Cardiac muscle cell (in vitro differentiated cells and primary cell): ENCODE results near the gene LCA5L. TPM values are rescaled to one million over a fixed set of nuclear protein-coding genes. Genes with fewer than 3 reads are reported as not detected.

Experiments used
- DNase-seq, 2 donors: peaks; one replicate each; pipeline versions ENCODE4 v3.0.0 to v3.0.0-alpha.2; 2010 to 2017; ENCODE audit warnings: low read depth in 1 of 2, low spot score in 1 of 2
- H3K27ac ChIP-seq: fragments of 200-600 bp; sonication (generic); 2 replicates; pipeline ENCODE4 v1.5.1; 2016
- H3K27me3 ChIP-seq: fragments of 200-600 bp; sonication (generic); 2 replicates; pipeline ENCODE4 v1.6.0; 2016; ENCODE audit warnings: control low read depth
- H3K36me3 ChIP-seq: fragments of 200-600 bp; sonication (generic); 2 replicates; pipeline ENCODE4 v1.5.1; 2016; ENCODE audit warnings: control low read depth
- H3K4me1 ChIP-seq: fragments of 200-600 bp; sonication (generic); 2 replicates; pipeline ENCODE4 v1.8.1; 2017; ENCODE audit warnings: low read depth, mild to moderate bottlenecking, mixed run types
- H3K4me3 ChIP-seq: fragments of 200-600 bp; sonication (generic); 2 replicates; pipeline ENCODE4 v1.5.1; 2016; ENCODE audit warnings: mild to moderate bottlenecking
- H3K9me3 ChIP-seq: fragments of 200-600 bp; sonication (generic); 2 replicates; pipeline ENCODE4 v1.5.1; 2017; ENCODE audit warnings: low read depth, mild to moderate bottlenecking, control low read depth
- polyA plus RNA-seq: library from polyadenylated mRNA; unstranded; fragments of >200 nt; fragmentation: Nextera tagmentation; extraction: Ambion mirVana; gene quantifications from 2 replicates; pipeline ENCODE4 v1.2.1, GENCODE V29; 2016
- total RNA-seq: library from RNA; depleted of rRNA; stranded (reverse); fragments of >200 nt; gene quantifications from 2 replicates; pipeline ENCODE4 v1.2.3, GENCODE V29; 2016
- TF ChIP-seq, protein P1 (sequence below): IDR thresholded peaks from 2 replicates; pipeline ENCODE4 v1.5.1; 2012; ENCODE audit warnings: low read depth, mild to moderate bottlenecking, low read length

LCA5L gene
- total and polyA plus RNA-seq, 2 experiments from 2014 or later = 2.9 to 5.0 TPM

DNA sequence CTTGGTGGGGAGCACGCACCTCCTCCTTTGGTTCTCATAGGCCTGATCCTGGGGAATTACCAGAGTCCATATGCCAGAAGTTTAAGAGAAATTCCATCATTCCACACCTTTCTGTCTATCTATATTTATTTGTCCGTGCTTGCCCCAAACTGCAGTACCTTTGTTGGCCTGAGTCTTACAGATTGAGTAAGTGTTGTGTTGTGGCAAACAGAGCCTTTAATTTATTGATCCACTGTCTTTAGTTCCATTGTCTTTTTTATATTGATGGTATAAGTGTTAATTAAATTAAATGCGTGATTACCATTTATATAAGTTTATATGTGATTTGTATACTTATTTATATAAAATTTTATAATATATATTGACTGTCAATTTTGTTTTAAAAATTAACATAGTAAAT is 11.1 kb upstream of the LCA5L start:
- Histone ChIP-seq H3K36me3 (no peaks in the 10 kb centered on the region), H3K4me1 (peaks cover 46% of the 10 kb centered on the region), H3K9me3 (no peaks in the 10 kb centered on the region), H3K4me3 (no peak overlapping the region), H3K27me3 (no peaks in the 10 kb centered on the region), H3K27ac (peak overlapping the region; percentile 98)
- DNase-seq = no peak
- TF ChIP-seq, protein P1, sequence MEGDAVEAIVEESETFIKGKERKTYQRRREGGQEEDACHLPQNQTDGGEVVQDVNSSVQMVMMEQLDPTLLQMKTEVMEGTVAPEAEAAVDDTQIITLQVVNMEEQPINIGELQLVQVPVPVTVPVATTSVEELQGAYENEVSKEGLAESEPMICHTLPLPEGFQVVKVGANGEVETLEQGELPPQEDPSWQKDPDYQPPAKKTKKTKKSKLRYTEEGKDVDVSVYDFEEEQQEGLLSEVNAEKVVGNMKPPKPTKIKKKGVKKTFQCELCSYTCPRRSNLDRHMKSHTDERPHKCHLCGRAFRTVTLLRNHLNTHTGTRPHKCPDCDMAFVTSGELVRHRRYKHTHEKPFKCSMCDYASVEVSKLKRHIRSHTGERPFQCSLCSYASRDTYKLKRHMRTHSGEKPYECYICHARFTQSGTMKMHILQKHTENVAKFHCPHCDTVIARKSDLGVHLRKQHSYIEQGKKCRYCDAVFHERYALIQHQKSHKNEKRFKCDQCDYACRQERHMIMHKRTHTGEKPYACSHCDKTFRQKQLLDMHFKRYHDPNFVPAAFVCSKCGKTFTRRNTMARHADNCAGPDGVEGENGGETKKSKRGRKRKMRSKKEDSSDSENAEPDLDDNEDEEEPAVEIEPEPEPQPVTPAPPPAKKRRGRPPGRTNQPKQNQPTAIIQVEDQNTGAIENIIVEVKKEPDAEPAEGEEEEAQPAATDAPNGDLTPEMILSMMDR = no peak

DNA sequence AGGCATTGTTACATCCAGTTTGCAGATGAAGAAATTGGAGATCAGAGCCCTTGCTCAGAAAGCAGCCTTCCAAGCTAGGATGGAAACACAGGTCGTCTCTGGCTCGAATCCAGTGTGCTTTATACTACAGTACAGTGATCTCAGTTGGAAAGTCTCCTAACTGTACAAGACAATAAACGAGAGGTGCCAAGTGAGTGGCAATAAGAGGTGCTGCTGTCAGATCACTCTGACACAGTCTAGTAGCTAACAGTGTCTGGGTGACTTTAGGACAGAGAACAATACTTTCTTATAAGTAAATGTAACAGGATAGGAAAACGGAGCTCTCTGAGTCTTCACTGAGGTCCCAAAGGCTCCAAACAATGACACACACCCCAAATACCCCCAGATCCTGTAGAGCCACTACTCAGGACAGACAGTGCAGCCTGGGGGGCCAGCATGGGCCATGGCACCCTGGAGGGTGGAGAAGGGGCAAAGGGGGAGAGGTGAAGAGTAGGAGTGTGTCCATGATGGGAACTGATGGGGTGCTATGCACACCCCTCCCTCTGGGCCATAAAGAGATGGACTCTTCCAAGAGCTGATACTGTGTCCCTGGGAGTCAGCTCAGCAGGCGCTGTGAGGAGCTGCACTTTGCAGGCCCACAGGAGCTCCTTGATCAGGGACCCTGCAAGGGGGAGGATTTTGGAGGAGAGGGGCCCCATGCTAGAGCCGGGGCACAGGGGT is 9.5 kb upstream of the LCA5L start:
- Histone ChIP-seq H3K27ac (peak overlapping the region; percentile 98), H3K36me3 (no peaks in the 10 kb centered on the region), H3K4me1 (peaks cover 60% of the 10 kb centered on the region), H3K9me3 (no peaks in the 10 kb centered on the region), H3K27me3 (no peaks in the 10 kb centered on the region), H3K4me3 (no peak overlapping the region)
- TF ChIP-seq, protein P1 = no peak
- DNase-seq = no peak

DNA sequence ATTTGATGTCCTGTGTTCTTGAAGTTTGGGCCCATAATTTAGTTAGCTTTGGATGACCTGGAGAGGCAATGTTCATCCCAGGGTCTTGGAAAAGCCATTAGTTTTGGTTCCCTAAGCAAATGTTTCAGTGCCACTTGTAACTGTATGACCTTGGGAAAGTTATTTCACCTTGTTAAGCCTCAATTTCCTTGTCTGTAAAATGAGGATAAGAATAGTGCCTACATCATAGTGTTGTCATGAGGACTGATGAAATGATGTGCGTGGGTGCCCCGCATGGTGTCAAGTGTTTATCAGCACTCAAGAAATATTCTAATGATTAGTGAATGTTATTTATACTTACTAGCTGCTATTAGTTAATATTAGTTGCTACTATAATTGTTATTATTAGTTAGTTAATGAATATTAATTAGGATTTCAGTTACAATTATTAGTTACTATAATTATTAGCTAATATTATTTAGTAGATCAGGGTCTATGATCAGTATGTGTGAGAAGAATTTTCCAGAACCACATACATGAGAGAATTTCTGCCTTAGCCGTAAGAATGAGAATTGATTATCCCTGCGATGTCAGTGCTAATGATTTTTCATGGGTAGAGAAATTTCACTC is 8.1 kb upstream of the LCA5L start:
- peaks cover 63% of the 10 kb centered on the region for H3K4me1 ChIP-seq
- no peaks in the 10 kb centered on the region for H3K36me3 ChIP-seq
- no peaks in the 10 kb centered on the region for H3K9me3 ChIP-seq
- TF ChIP-seq, protein P1 = no peak
- H3K4me3 ChIP-seq = peak overlapping the region; percentile 45
- DNase-seq = no peak
- H3K27me3 ChIP-seq = no peaks in the 10 kb centered on the region
- H3K27ac ChIP-seq = peak overlapping the region; percentile 98

DNA sequence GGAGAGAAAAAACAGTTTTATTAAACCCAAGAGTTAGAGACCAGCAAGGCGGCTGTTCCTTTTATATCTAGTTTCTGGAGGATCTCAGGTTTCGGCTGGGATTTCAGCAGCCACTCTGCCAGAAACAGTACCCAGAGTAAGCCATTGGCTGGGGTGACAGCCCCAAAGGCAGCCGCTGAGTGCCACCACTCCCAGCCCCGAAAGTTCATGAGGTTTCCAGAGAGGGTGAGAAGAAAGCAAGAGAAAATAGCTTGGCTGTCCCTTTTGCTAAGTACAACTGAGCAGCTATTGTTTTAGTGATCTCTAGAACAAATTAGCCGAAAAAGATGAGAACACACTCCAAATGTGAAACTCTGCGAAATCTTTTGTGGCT is 7.4 kb upstream of the LCA5L start:
- Histone ChIP-seq H3K4me3 (peak overlapping the region; percentile 45), H3K9me3 (no peaks in the 10 kb centered on the region), H3K36me3 (no peaks in the 10 kb centered on the region), H3K27ac (peak overlapping the region; percentile 98), H3K27me3 (no peaks in the 10 kb centered on the region), H3K4me1 (peaks cover 63% of the 10 kb centered on the region)
- TF ChIP-seq, protein P1 = no peak
- peak in 1 of 2 donors; percentile 75 for DNase-seq

DNA sequence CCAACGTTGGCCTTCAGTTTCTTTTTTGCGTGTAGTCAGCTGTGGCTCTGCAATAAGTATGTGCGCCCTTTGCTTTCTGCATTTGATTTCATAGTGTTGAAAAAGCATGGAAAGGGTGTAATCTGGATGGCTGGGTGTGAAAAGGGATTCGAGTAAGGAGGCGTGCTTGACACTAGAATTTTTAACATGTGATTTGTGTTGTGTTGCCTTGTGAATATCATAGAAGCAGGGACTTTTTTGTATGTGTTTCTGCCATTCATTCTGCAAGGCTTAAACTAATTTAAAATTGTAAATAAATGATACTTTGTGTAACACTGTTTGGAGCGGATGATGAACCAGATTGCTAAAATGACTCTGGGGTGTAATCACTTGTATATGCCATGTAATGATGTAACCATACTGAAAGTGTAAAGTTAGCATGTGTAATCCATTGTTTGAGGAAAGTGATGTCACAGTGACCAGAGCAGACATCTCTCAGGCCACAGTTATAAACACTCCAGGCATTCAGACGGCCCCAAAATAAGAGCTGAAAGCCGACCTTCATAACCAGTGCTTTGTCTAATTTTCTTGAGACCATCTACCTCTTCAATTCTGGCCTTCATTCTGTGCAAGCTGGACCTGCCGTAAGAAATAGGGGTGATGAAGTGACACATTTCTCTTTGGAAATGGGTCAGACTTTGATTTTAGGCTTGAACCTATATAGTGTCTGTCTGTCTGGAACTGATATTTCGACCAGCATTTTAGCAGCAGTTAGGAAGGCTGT is 6.8 kb upstream of the LCA5L start:
- Histone ChIP-seq H3K4me1 (peaks cover 63% of the 10 kb centered on the region), H3K36me3 (no peaks in the 10 kb centered on the region), H3K27me3 (no peaks in the 10 kb centered on the region), H3K27ac (peak overlapping the region; percentile 98), H3K9me3 (no peaks in the 10 kb centered on the region), H3K4me3 (peak overlapping the region; percentile 45)
- peak in 1 of 2 donors; percentile 73 for DNase-seq
- TF ChIP-seq, protein P1 = no peak
